ENCODE measurements around the gene KLHL40.

KLHL40 gene

GRCh38 chr3:42728668-42729364 is 43.5 kb downstream of the KLHL40 start:
- DNase-seq = no peak

DNA sequence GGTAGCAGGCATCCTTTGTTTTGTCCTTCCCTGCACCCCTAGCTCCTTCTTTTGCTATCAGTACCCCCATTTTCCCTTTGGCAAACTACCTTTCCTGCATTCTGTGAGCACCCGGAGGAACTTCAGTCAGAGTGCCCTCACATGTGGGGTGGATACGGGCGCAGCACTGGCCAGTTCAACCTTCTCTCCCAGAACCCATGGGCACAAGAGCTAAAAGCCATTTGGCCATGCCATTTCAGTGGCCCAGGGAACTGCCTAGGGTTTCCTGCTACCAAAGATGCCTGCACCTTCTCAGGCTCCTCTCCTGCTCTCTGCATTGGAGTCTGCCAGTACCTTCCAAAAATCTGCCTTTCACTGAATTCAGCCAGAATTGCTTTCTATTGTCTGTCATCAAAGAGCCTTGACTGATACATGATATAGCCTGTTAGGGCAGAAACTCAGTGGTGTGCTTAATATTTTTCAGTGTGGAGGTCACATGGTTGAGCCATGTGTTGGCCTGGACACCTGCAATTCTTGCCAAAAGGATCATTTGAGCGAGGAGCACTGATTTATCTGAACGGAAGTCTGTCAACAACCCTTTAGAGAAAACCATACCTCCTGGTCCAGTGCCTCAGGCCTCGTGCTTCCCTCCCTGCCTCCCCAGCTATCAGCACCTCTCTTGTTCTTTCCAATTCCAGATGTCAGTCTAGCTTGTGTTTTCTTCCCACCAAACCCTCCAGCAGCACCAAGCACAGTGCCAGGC is 44.2 kb downstream of the KLHL40 start:
- DNase-seq = no peak

GRCh38 chr3:42730294-42730693 is 45.0 kb downstream of the KLHL40 start:
- DNase-seq = no peak

DNA sequence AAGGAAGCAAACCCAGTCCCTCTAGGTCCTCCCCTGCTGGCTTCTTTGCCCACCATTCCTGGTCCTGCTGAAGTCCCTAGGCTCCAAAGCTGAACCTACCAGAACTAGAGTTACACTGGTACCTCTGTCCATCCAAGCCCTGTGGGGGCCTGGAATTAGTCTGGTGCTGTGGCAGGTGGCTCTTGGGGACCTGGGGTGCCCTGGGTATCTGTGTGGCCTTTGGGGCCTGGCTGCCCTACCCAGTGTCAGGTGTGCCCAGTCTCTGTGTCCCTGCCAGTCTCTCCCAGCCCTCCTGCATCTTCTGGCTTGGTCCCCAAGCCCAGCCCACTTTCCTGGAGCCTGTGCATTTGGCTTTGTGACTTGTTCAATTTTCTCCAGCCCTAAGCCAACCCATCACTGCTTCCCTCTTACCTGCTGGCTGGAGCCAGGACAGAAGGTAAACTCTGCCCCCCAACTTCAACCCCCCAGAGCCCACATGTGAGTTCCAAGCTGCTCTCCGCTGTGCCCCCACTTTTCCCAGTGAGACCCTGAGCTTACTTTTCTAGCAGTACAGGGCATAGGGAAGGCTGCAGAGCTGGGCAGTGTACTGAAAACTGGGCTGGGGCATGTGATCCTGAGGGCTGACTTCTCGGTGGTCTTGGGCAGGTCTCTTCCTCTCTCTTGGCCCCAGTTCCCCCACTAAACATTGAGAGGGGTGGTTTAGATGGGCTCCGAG is 45.5 kb downstream of the KLHL40 start:
- no peak for DNase-seq

DNA sequence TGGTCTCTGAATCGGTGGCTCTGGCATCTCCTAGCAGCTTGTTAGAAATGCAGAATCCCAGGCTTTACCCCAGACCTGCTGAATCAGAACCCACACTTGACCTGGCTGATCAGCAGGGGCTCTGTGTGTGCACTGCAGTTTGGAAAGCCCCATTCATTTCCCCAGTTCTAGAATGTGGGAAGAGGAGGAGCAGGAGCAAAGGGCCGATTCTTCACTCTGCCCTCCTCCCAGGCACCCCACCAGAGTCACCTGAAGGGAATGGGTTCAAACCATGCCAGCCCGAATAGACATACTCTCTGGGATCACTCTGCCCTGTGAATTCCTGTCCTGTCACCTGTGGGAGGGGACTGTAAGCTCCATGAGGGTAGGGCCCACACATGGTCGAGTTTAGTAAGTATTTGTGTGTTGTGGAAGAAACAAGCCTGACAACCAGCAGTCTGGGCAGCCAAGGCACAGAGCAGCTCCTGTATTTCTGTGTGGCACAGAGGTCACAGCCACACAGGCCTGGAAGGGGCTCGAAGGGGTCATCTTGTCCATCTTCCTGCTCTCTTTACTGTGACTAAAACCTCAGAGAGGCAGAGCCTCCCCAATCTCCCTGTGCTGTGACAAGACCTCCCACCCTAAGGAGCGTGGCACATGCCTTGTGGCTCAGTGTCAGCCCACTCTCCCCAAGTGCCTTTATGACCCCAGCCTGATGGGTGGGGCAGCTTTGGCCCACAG is 46.3 kb downstream of the KLHL40 start:
- no peak for DNase-seq

DNA sequence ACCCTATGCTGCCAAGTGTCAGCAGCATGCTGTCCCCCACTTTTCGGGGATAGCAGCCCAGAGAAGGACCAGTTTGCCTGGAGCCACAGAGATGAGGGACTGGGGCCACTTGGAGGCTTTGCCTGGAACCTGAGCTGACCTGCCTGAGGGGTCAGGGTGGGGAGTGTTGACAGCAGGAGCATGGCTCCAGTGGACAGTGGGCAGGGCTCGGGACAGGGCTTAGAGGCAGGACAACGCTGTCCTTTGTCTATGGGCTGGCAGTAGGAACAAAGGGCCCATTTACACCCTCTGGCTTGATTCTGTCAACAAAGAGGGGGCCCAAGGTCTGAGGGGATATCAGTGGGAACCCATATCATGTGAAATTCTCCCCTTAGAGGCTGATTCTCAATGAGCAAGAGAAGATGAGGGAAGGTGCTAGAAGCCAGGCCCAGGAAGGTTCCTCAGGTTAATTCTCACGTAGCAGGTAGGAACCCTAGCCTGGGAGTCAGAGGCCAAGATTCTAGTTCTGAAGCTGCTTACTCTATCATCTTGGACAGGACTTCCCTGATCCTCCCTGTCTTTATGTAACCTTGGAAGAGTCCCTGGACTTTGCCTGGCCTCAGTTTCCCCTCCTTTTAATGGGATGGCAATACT is 47.0 kb downstream of the KLHL40 start:
- no peak for DNase-seq

- DNase-seq = peak in 1 of 2 experiments; percentile 5
These were observed 47.6 kb downstream of the KLHL40 start for GRCh38 chr3:42732829-42733459.

- DNase-seq = peak; percentile 6 to 12
These were observed 48.3 kb downstream of the KLHL40 start for GRCh38 chr3:42733501-42734262.

DNA sequence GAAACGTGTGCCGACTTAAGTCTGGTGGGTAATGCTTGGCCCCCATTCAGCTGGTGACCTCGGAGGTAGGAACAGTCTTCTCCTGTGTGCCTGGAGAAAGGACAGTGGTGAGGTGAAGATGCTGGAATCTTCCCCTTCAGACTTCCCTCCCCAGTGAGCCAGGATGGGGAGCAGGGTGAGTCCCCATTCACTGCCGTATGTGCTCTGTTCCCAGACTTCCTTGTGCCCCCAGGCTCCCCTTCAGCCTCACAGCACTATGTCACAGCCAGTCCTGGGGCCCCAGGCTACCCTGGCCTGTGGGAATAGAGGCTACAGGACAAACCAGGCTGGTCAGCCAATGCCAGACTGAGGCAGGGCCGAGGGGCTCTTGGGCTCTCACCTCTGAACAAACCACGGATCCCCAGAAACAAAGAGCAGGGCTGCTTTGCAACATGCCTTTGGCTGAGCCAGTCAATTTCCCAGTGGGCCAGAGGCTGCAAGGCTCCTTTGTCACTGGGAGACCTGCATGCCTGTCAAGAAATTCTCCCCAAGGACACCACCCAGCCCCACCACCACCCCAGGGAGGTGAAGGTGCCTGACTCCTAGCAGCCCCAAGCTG is 49.0 kb downstream of the KLHL40 start:
- no peak for DNase-seq

GRCh38 chr3:42735019-42735418 is 49.7 kb downstream of the KLHL40 start:
- DNase-seq = no peak

- DNase-seq = no peak
These were observed 50.3 kb downstream of the KLHL40 start for GRCh38 chr3:42735615-42736014.

GRCh38 chr3:42736081-42736480 is 50.7 kb downstream of the KLHL40 start:
- no peak for DNase-seq

DNA sequence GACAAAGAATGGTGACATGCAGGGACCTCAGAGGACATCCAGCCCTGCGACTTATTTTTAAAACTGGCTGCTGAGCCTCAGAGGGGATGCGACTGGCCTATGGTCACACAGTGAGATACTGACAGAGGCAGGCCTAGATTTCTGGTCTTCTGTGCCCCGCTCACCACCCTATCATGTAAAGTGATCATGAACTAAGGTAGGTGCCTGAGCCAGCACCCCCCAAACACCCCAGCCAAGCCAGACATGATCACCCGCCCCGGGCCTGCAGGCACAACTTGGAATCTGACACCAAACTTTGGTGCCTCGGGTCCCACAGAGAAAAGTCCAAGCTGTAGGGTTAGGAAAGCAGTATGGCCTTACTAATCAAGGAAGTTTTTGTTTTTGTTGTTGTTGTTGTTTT is 51.2 kb downstream of the KLHL40 start:
- DNase-seq = no peak

- no peak for DNase-seq
These were observed 54.2 kb downstream of the KLHL40 start for GRCh38 chr3:42739401-42740158.

- no peak for DNase-seq
These were observed 56.5 kb downstream of the KLHL40 start for GRCh38 chr3:42741796-42742195.
